ENCODE measurements around the gene TMCC3.

Gene TMCC3

DNA sequence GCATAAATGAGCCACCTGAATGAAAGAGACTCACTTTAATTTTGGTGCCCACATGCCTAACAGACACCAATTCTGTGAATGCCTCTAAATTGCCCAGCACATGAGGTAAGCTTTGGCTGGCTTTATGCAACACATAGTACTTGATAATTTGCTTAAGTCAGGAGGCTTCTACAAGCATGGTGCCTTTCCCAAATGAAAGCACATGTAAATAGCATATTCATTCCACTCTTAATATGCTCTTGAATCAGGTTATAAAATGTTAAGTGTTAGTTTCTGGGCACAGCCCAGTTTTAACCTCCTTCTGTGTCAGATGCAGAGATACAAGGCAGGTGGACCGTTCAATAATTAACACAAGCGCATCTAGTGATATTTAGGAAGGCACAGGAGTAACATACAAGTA is 15.6 kb downstream of the TMCC3 start:
- Histone ChIP-seq H3K27me3 (replicated peaks; ENCODE audit: insufficient read depth, low read length) (no peaks in the 10 kb centered on the region), H3K9ac (ENCODE audit: low read length) (no peak overlapping the region), H3K9me2 (replicated peaks; ENCODE audit: insufficient read depth, low read length) (no peaks in the 10 kb centered on the region), H3F3A (ENCODE audit: insufficient read depth, low read length) (peaks cover 8% of the 10 kb centered on the region), H4K20me1 (ENCODE audit: insufficient read depth, low read length) (no peaks in the 10 kb centered on the region), H3K4me3 (ENCODE audit: low read length) (no peak overlapping the region), H3K79me2 (ENCODE audit: low read length) (peaks cover 52% of the 10 kb centered on the region), H2AFZ (ENCODE audit: low read length) (no peak overlapping the region), H3K36me3 (replicated peaks; ENCODE audit: insufficient read depth, low read length) (no peaks in the 10 kb centered on the region), H3K9me3 (replicated peaks; ENCODE audit: insufficient read depth, low read length) (no peaks in the 10 kb centered on the region), H3K27ac (ENCODE audit: low read length) (no peak overlapping the region), H3K4me2 (ENCODE audit: low read depth, low read length) (no peak overlapping the region), H3K4me1 (ENCODE audit: low read length) (peaks cover 22% of the 10 kb centered on the region)
- DNase-seq, result no peak
- TF ChIP-seq EZH2 (optimal IDR thresholded peaks at IDR 0.05; ENCODE audit: low read depth, low read length), result no peak

DNA sequence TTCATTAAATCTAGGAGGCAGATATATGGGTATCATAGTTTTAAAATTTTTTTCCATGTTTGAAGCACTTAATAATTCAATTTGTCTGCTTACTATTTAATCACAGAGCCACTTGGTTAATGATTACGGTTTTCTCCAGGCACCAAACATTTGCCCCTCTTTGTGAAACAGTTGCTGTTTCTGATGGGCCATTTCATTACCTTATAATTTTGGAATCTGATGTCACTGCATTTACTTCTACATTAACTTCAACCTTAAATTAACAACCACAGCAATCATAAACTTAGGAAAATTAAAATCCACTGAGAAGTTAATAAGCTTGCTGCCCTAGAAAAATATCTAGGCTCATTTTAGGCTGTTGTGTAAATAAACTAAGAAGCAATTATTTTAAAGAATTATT is 17.0 kb downstream of the TMCC3 start:
- H3K4me1 ChIP-seq (ENCODE audit: low read length), result peaks cover 11% of the 10 kb centered on the region
- no peak overlapping the region for H3K4me2 ChIP-seq (ENCODE audit: low read depth, low read length)
- H3K36me3 ChIP-seq (replicated peaks; ENCODE audit: insufficient read depth, low read length), result no peaks in the 10 kb centered on the region
- no peak overlapping the region for H3K4me3 ChIP-seq (ENCODE audit: low read length)
- no peaks in the 10 kb centered on the region for H3K9me2 ChIP-seq (replicated peaks; ENCODE audit: insufficient read depth, low read length)
- TF ChIP-seq, protein P1, sequence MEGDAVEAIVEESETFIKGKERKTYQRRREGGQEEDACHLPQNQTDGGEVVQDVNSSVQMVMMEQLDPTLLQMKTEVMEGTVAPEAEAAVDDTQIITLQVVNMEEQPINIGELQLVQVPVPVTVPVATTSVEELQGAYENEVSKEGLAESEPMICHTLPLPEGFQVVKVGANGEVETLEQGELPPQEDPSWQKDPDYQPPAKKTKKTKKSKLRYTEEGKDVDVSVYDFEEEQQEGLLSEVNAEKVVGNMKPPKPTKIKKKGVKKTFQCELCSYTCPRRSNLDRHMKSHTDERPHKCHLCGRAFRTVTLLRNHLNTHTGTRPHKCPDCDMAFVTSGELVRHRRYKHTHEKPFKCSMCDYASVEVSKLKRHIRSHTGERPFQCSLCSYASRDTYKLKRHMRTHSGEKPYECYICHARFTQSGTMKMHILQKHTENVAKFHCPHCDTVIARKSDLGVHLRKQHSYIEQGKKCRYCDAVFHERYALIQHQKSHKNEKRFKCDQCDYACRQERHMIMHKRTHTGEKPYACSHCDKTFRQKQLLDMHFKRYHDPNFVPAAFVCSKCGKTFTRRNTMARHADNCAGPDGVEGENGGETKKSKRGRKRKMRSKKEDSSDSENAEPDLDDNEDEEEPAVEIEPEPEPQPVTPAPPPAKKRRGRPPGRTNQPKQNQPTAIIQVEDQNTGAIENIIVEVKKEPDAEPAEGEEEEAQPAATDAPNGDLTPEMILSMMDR (IDR thresholded peaks at IDR 0.05; ENCODE audit: low read length), result no peak
- TF ChIP-seq EZH2 (optimal IDR thresholded peaks at IDR 0.05; ENCODE audit: low read depth, low read length) (no peak), EZH2phosphoT487 (IDR thresholded peaks at IDR 0.05; ENCODE audit: low read length) (no peak)
- H2AFZ ChIP-seq (ENCODE audit: low read length), result no peak overlapping the region
- H3K79me2 ChIP-seq (ENCODE audit: low read length), result peaks cover 57% of the 10 kb centered on the region
- no peaks in the 10 kb centered on the region for H3K27me3 ChIP-seq (replicated peaks; ENCODE audit: insufficient read depth, low read length)
- H3K27ac ChIP-seq (ENCODE audit: low read length), result no peak overlapping the region
- H4K20me1 ChIP-seq (ENCODE audit: insufficient read depth, low read length), result no peaks in the 10 kb centered on the region
- DNase-seq, result no peak
- no peak overlapping the region for H3K9ac ChIP-seq (ENCODE audit: low read length)
- H3K9me3 ChIP-seq (replicated peaks; ENCODE audit: insufficient read depth, low read length), result no peaks in the 10 kb centered on the region
- H3F3A ChIP-seq (ENCODE audit: insufficient read depth, low read length), result 0 out of 2 replicates have a peak, but pooled peaks cover 2% of the 10 kb centered on the region

DNA sequence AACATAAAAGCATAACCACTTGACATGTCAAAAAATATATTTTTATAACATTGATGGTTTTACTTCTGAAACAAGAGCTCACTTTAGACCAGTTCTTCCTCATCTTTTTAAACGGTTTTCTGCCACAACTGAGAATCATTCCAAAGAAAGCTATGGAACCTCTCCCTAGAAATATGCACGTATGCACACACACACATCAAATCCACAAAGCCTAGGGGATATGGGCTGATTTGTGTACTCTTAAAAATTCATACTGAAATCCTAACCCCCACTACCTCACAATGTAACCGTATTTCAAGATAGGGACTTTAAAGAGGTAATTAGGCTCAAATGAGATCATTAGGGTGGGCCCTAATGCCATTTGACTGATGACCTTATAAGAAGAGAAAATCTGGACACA is 19.3 kb downstream of the TMCC3 start:
- TF ChIP-seq EZH2 (optimal IDR thresholded peaks at IDR 0.05; ENCODE audit: low read depth, low read length), result no peak
- TF ChIP-seq, protein P1 (IDR thresholded peaks at IDR 0.05; ENCODE audit: low read length), result no peak
- no peak for TF ChIP-seq EZH2phosphoT487 (IDR thresholded peaks at IDR 0.05; ENCODE audit: low read length)
- Histone ChIP-seq H3K9me2 (replicated peaks; ENCODE audit: insufficient read depth, low read length) (no peaks in the 10 kb centered on the region), H2AFZ (ENCODE audit: low read length) (no peak overlapping the region), H3K9ac (ENCODE audit: low read length) (no peak overlapping the region), H3F3A (ENCODE audit: insufficient read depth, low read length) (no peaks in the 10 kb centered on the region), H3K27me3 (replicated peaks; ENCODE audit: insufficient read depth, low read length) (no peaks in the 10 kb centered on the region), H3K4me2 (ENCODE audit: low read depth, low read length) (no peak overlapping the region), H3K27ac (ENCODE audit: low read length) (no peak overlapping the region), H3K79me2 (ENCODE audit: low read length) (peaks cover 58% of the 10 kb centered on the region), H4K20me1 (ENCODE audit: insufficient read depth, low read length) (no peaks in the 10 kb centered on the region), H3K36me3 (replicated peaks; ENCODE audit: insufficient read depth, low read length) (no peaks in the 10 kb centered on the region), H3K4me3 (ENCODE audit: low read length) (no peak overlapping the region), H3K9me3 (replicated peaks; ENCODE audit: insufficient read depth, low read length) (no peaks in the 10 kb centered on the region), H3K4me1 (ENCODE audit: low read length) (no peaks in the 10 kb centered on the region)
- DNase-seq, result no peak

DNA sequence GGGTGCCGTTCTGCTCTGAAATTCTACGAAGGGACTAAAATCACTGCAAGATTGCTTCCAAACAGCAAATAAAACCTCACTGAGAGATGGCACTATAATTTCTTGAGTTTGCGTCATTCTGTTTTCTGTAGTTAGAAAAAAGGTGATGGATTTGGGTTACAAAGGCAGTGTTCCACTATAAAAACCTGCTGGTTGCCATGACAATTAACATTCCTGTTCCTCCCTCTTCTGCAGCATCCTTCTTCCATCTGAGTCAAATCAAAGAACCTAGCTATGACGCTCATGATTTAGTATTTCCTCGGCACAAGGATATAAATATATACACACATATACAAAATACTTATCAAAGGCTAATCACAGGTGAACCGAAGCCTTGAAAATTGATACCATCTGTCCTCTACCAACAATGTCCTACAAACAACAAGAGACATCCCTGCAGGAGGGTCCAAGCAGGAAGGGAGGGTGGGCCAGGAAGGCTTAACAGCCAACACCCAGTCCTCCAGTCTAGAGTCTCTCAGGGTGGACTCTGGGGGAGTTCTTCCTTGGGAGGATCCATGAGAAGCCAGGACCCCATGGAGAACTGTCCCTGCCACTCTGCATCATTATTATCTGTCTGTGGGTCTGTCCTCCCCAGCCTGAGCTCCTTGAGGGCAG is 21.4 kb downstream of the TMCC3 start:
- peaks cover 57% of the 10 kb centered on the region for H3K79me2 ChIP-seq (ENCODE audit: low read length)
- H3K27me3 ChIP-seq (replicated peaks; ENCODE audit: insufficient read depth, low read length), result no peaks in the 10 kb centered on the region
- H3K4me2 ChIP-seq (ENCODE audit: low read depth, low read length), result no peak overlapping the region
- no peaks in the 10 kb centered on the region for H3K9me2 ChIP-seq (replicated peaks; ENCODE audit: insufficient read depth, low read length)
- H3K27ac ChIP-seq (ENCODE audit: low read length), result no peak overlapping the region
- TF ChIP-seq EZH2phosphoT487 (IDR thresholded peaks at IDR 0.05; ENCODE audit: low read length) (no peak), EZH2 (optimal IDR thresholded peaks at IDR 0.05; ENCODE audit: low read depth, low read length) (no peak)
- TF ChIP-seq, protein P1 (IDR thresholded peaks at IDR 0.05; ENCODE audit: low read length), result no peak
- no peak overlapping the region for H2AFZ ChIP-seq (ENCODE audit: low read length)
- H3K4me3 ChIP-seq (ENCODE audit: low read length), result no peak overlapping the region
- DNase-seq, result no peak
- H3F3A ChIP-seq (ENCODE audit: insufficient read depth, low read length), result no peaks in the 10 kb centered on the region
- H3K4me1 ChIP-seq (ENCODE audit: low read length), result no peaks in the 10 kb centered on the region
- H4K20me1 ChIP-seq (ENCODE audit: insufficient read depth, low read length), result no peaks in the 10 kb centered on the region
- H3K9me3 ChIP-seq (replicated peaks; ENCODE audit: insufficient read depth, low read length), result no peaks in the 10 kb centered on the region
- H3K9ac ChIP-seq (ENCODE audit: low read length), result no peak overlapping the region
- H3K36me3 ChIP-seq (replicated peaks; ENCODE audit: insufficient read depth, low read length), result no peaks in the 10 kb centered on the region

All from MM.1S (cell line).